Right lobe of liver (tissue), 4 donors: ENCODE results near the gene CYTIP.

Source experiments
- CTCF ChIP-seq, 4 donors: fragments of 200-600 bp in 3 of 4; fragments of 450-650 bp in 1 of 4; IDR thresholded peaks; one replicate each; pipeline versions ENCODE4 v1.5.1 to v1.8.0; 2016 to 2022; ENCODE audit warnings: antibody characterized with exemption in 4 of 4, mild to moderate bottlenecking in 2 of 4
- POLR2A ChIP-seq: fragments of 450-650 bp; IDR thresholded peaks from one replicate; pipeline ENCODE4 v1.6.1; 2017; ENCODE audit warnings: antibody characterized with exemption, mild to moderate bottlenecking
- donor health status: DM: no; HTN: no; CAD: no.
- donor health status: DM: no; HTN: no; CAD: no.
- donor health status: DM: no; HTN: yes; CAD: no.

- TF ChIP-seq CTCF (IDR thresholded peaks at IDR 0.05) (no peak), POLR2A (no peak)
These were observed 32.0 kb upstream of the CYTIP start for GRCh38 chr2:157475722-157476390.
